Measurements from ENCODE around the gene DUOXA1.

The DUOXA1 gene

GRCh38 chr15:45130291-45131000 is 767 bp upstream of the DUOXA1 start:
- no peak for DNase-seq

GRCh38 chr15:45128971-45129639 is 574 bp downstream of the DUOXA1 start:
- no peak for DNase-seq

GRCh38 chr15:45126535-45127158 is 3.0 kb downstream of the DUOXA1 start:
- DNase-seq: peak; percentile 39

- DNase-seq: no peak
Measured at GRCh38 chr15:45123397-45123796, 6.3 kb downstream of the DUOXA1 start.

GRCh38 chr15:45122719-45123118 is 7.0 kb downstream of the DUOXA1 start:
- no peak for DNase-seq

- no peak for DNase-seq
Measured at GRCh38 chr15:45121706-45122417, 7.8 kb downstream of the DUOXA1 start.

GRCh38 chr15:45121020-45121419 is 8.7 kb downstream of the DUOXA1 start:
- no peak for DNase-seq

GRCh38 chr15:45120081-45120972 is 9.4 kb downstream of the DUOXA1 start:
- DNase-seq: no peak

- DNase-seq: no peak
Measured at GRCh38 chr15:45118996-45119395, 10.7 kb downstream of the DUOXA1 start.

GRCh38 chr15:45118131-45118588 is 11.5 kb downstream of the DUOXA1 start:
- DNase-seq: peak; percentile 84

- DNase-seq: no peak
Measured at GRCh38 chr15:45117308-45118130, 12.2 kb downstream of the DUOXA1 start.

GRCh38 chr15:45116482-45117307 is 13.0 kb downstream of the DUOXA1 start:
- no peak for DNase-seq

GRCh38 chr15:45116006-45116481 is 13.6 kb downstream of the DUOXA1 start:
- no peak for DNase-seq

GRCh38 chr15:45115312-45115820 is 14.3 kb downstream of the DUOXA1 start:
- no peak for DNase-seq

- no peak for DNase-seq
Measured at GRCh38 chr15:45114751-45115085, 15.0 kb downstream of the DUOXA1 start.

- no peak for DNase-seq
Measured at GRCh38 chr15:45114076-45114750, 15.5 kb downstream of the DUOXA1 start, which contains the start of the genes DUOX2 and DUOXA2. DUOX2 (minus strand) TSS chr15:45114172; CDS start chr15:45113411, 761 bp downstream. DUOXA2 (plus strand) TSS chr15:45114326; CDS start chr15:45114606, 280 bp downstream.

GRCh38 chr15:45113380-45113990 is 16.2 kb downstream of the DUOXA1 start:
- DNase-seq: no peak

- DNase-seq: no peak
Measured at GRCh38 chr15:45112591-45113379, 16.9 kb downstream of the DUOXA1 start.
